ENCODE data around the gene PITPNM1. TPM values are rescaled to one million over a fixed set of nuclear protein-coding genes. Genes with fewer than 3 reads are reported as not detected.
"Not testable (repeated sequence)": the region's sequence is repeated elsewhere in the genome, so short reads cannot be mapped to it uniquely, and the experiment has no call there.

PITPNM1 gene
- total RNA-seq, 1 donor from 2014 or later = 40.5 TPM

DNA sequence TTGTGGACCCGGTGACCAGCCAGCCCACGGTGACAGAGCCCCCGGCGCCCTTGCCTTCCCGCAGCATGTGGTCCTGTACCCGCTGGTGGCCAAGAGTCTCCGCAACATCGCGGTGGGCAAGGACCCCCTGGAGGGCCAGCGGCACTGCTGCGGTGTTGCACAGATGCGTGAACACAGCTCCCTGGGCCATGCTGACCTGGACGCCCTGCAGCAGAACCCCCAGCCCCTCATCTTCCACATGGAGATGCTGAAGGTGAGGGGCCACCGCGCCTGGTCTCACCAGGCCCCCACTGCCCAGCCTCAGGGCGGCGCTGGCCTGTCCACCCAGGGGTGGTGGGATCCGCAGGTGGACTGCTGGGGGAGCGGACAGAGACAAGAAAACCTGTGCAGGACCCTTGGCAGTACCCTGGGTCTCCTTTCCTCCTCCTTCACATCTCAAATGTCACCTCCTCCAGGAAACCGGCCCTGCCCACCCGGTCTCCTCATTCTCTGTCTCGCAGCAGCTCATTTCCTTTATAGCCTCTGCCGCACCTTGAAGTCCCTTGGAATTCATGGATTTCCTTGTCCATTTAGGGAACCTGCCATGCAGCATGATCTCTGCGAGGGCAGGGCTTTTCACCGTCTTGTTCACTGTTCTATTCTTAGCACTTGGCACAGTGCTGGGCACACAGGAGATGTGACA is 15.8 kb downstream of the PITPNM1 start:
- Mint-ChIP-seq H3K9me3 (ENCODE audit: low read depth) (no peaks in the 10 kb centered on the region), H3K4me1 (ENCODE audit: low read depth) (peaks cover 15% of the 10 kb centered on the region), H3K36me3 (ENCODE audit: low read depth) (peaks cover 9% of the 10 kb centered on the region), H3K27me3 (ENCODE audit: low read depth) (no peaks in the 10 kb centered on the region), H3K4me3 (ENCODE audit: unreplicated experiment) (no peak overlapping the region), H3K27ac (ENCODE audit: unreplicated experiment) (no peak overlapping the region)
- peak; percentile 94 for DNase-seq (ENCODE audit: low spot score)
- TF ChIP-seq, protein P1, sequence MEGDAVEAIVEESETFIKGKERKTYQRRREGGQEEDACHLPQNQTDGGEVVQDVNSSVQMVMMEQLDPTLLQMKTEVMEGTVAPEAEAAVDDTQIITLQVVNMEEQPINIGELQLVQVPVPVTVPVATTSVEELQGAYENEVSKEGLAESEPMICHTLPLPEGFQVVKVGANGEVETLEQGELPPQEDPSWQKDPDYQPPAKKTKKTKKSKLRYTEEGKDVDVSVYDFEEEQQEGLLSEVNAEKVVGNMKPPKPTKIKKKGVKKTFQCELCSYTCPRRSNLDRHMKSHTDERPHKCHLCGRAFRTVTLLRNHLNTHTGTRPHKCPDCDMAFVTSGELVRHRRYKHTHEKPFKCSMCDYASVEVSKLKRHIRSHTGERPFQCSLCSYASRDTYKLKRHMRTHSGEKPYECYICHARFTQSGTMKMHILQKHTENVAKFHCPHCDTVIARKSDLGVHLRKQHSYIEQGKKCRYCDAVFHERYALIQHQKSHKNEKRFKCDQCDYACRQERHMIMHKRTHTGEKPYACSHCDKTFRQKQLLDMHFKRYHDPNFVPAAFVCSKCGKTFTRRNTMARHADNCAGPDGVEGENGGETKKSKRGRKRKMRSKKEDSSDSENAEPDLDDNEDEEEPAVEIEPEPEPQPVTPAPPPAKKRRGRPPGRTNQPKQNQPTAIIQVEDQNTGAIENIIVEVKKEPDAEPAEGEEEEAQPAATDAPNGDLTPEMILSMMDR (IDR thresholded peaks at IDR 0.05) = no peak

DNA sequence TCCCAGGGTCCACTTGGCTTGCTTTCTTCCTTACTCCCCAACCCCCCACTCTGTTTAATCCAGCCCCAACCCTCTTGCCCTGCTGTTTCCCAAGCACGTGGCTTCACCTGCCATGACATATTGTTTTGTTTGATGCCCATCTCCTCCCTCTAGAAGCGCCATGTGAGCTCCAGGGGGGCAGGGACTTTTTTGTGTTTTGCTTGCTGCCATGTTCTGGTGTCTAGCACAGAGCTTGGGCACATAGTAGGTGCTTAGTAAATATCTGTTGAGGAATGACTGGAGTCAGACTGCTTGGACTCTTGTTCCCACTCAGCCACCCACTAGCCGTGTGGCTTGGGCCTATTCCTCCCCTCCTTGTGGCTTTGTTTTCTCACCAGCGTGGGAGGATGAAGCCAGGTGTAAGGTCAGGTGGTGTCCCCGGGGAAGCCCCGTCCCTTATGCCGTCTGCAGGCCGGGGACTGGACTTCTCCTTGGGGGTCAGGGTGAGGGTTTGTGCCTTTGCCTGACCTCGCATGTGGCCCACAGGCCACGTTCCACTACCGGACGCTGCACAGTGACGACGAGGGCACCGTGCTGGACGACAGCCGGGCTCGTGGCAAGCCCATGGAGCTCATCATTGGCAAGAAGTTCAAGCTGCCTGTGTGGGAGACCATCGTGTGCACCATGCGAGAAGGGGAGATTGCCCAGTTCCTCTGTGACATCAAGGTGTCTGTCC is 18.5 kb downstream of the PITPNM1 start:
- Mint-ChIP-seq H3K4me3 (ENCODE audit: unreplicated experiment) (no peak overlapping the region), H3K4me1 (ENCODE audit: low read depth) (peaks cover 37% of the 10 kb centered on the region), H3K27ac (ENCODE audit: unreplicated experiment) (no peak overlapping the region), H3K9me3 (ENCODE audit: low read depth) (no peaks in the 10 kb centered on the region), H3K27me3 (ENCODE audit: low read depth) (no peaks in the 10 kb centered on the region), H3K36me3 (ENCODE audit: low read depth) (peaks cover 9% of the 10 kb centered on the region)
- DNase-seq (ENCODE audit: low spot score) = no peak
- TF ChIP-seq, protein P1 (IDR thresholded peaks at IDR 0.05) = no peak

DNA sequence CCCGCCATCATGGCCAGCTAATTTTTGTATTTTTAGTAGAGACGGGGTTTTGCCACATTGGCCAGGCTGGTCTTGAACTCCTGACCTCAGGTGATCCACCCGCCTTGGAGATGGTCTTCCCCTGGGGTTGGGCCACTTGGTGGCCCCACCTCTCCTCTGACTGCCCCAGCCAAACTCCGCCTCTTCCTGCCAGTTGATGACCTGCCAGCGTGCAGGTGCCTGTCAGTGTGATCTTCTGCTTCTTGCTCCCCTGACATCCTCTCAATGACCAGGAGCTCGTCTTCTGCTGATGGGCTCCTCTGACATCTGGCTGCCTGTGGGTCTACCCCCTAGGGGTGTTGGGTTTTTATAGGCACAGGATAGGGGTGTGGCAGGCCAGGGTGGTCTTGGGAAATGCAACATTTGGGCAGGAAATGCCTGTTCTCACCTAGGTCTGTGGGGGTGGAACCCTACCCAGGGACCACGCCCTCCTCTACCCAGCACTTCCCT is 19.2 kb downstream of the PITPNM1 start:
- DNase-seq (ENCODE audit: low spot score); H3K27ac Mint-ChIP-seq (ENCODE audit: unreplicated experiment); H3K9me3 Mint-ChIP-seq (ENCODE audit: low read depth); H3K36me3 Mint-ChIP-seq (ENCODE audit: low read depth); H3K27me3 Mint-ChIP-seq (ENCODE audit: low read depth); H3K4me3 Mint-ChIP-seq (ENCODE audit: unreplicated experiment): not testable (repeated sequence)
- peaks cover 37% of the 10 kb centered on the region for H3K4me1 Mint-ChIP-seq (ENCODE audit: low read depth)

DNA sequence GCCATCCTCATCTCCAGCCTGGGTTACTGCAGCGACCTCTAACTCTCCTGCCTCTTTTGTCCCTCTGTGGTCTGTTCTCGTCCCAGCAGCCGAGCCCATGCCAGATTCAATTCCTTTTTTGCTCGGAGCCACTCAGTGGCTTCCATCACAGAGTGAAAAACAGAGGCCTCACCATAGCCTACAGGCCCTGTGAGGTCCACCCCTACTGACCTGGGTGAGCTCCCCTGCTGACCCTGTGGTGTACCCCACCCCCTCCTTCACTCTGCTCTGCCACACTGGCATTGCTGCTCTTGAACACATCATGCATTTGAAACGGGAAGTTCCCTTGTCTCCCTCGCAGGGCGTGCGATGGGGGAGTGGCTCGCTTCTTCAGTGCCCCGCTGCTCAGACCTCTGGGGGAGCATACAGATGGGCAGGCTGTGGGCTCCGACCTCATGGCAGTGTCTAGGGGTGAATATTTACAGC is 20.3 kb downstream of the PITPNM1 start:
- no peak for DNase-seq (ENCODE audit: low spot score)
- Mint-ChIP-seq H3K4me3 (ENCODE audit: unreplicated experiment) (no peak overlapping the region), H3K4me1 (ENCODE audit: low read depth) (peaks cover 37% of the 10 kb centered on the region), H3K27ac (ENCODE audit: unreplicated experiment) (peak overlapping the region; percentile 51), H3K36me3 (ENCODE audit: low read depth) (peaks cover 7% of the 10 kb centered on the region), H3K9me3 (ENCODE audit: low read depth) (no peaks in the 10 kb centered on the region), H3K27me3 (ENCODE audit: low read depth) (no peaks in the 10 kb centered on the region)
- TF ChIP-seq, protein P1 (IDR thresholded peaks at IDR 0.05) = no peak

DNA sequence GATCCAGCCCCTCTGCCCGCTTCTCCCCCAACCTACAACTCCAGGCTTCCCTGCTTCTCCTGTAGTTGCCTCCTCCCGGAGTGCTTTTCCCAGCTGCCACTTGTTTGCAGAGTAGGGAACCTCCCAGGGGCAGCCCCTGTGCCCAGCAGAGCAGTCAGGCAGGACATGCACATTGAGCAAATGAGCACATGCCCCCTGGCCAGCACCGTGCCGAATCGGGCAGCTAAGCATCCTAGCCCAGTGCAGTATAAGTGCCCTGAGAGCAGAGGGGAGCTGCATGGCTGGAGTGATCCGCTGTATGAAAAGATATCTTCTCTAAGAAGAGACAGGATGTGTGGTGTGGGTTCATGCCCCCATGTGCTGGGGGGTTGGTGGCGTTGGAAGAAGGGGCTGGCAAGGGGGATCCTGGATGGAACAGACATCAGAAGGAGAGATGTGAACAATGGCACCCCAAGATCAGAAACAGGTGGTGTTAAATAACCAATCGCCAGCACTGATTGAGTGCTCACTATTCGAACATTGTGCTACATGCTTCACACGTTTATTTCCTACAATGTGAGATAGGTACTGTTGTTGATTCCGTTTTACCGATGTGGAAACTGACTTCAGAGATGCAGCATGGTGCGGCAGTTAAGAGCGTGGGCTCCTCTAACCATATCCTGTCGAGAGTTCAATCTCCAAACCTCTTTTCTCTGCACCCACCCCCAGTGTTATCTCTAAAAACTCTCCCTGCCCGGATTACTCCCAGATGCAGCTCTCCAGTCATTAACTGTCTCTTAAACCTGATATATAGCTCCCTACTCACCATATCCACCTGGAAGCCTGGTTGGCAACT is 21.1 kb downstream of the PITPNM1 start:
- Mint-ChIP-seq H3K27me3 (ENCODE audit: low read depth) (no peaks in the 10 kb centered on the region), H3K27ac (ENCODE audit: unreplicated experiment) (no peak overlapping the region), H3K4me3 (ENCODE audit: unreplicated experiment) (peak overlapping the region; percentile 83), H3K36me3 (ENCODE audit: low read depth) (peaks cover 3% of the 10 kb centered on the region), H3K4me1 (ENCODE audit: low read depth) (peaks cover 37% of the 10 kb centered on the region), H3K9me3 (ENCODE audit: low read depth) (no peaks in the 10 kb centered on the region)
- TF ChIP-seq, protein P1 (IDR thresholded peaks at IDR 0.05) = no peak
- no peak for DNase-seq (ENCODE audit: low spot score)

All from chondrocyte (in vitro differentiated cells).